Cardiac fibroblast (primary cell): ENCODE results near the gene C5orf58.

Source experiments
- DNase-seq, 2 donors: peaks; one replicate each; pipeline versions ENCODE4 v3.0.0 to v3.0.0-alpha.2; 2010; ENCODE audit warnings: low read depth in 2 of 2
- H3K4me3 ChIP-seq, 2 donors: replicated peaks in 1 of 2; 1 replicate in 1 of 2; 2 replicates in 1 of 2; pipeline ENCODE4 v1.5.1; 2011; ENCODE audit warnings: low read depth in 2 of 2, low read length in 2 of 2, mild to moderate bottlenecking in 2 of 2, moderate library complexity in 1 of 2
- TF ChIP-seq, protein P1 (sequence below): IDR thresholded peaks from one replicate; pipeline ENCODE4 v1.5.1; 2011; ENCODE audit warnings: low read depth, mild to moderate bottlenecking, low read length, inconsistent platforms

The C5orf58 gene

DNA sequence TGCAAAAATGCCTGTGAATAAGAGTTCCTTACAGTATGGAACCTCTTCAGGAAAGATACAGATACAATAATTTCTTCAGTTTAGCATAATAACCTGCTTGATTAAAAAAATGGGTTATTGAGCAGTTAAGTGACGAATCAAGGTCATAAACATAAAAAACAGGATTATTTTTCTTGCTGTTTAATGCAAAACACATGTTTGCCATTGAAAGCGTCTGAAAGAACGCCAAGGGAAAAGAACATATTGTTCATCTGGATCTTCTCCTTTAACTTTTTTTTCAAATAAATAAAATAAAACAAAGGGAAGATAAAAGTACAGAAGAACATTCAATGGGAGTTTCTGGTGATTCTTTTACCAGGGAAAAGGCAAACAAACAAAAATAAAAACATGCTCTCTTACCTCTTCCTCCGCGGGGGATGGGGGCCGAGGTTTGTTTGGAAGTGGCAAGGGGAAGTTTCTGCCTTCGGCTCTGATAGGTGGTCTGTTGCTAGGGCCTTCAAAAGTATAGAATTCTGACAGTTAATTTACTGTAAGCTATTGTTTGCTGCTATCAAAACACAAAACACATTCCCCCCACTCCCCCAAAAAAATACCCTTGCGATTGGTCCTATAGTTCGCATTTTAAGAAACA is 20.1 kb downstream of the C5orf58 start:
- no peak overlapping the region for H3K4me3 ChIP-seq
- TF ChIP-seq, protein P1, sequence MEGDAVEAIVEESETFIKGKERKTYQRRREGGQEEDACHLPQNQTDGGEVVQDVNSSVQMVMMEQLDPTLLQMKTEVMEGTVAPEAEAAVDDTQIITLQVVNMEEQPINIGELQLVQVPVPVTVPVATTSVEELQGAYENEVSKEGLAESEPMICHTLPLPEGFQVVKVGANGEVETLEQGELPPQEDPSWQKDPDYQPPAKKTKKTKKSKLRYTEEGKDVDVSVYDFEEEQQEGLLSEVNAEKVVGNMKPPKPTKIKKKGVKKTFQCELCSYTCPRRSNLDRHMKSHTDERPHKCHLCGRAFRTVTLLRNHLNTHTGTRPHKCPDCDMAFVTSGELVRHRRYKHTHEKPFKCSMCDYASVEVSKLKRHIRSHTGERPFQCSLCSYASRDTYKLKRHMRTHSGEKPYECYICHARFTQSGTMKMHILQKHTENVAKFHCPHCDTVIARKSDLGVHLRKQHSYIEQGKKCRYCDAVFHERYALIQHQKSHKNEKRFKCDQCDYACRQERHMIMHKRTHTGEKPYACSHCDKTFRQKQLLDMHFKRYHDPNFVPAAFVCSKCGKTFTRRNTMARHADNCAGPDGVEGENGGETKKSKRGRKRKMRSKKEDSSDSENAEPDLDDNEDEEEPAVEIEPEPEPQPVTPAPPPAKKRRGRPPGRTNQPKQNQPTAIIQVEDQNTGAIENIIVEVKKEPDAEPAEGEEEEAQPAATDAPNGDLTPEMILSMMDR = no peak
- no peak for DNase-seq

- DNase-seq = no peak
- no peak overlapping the region for H3K4me3 ChIP-seq
- TF ChIP-seq, protein P1 = no peak
These were observed 21.3 kb downstream of the C5orf58 start for GRCh38 chr5:170254056-170254455.

- H3K4me3 ChIP-seq = no peak overlapping the region
- DNase-seq = no peak
- TF ChIP-seq, protein P1 = no peak
These were observed 23.8 kb downstream of the C5orf58 start for GRCh38 chr5:170256571-170256970.

- no peak overlapping the region for H3K4me3 ChIP-seq
- TF ChIP-seq, protein P1 = no peak
- no peak for DNase-seq
These were observed 24.6 kb downstream of the C5orf58 start for GRCh38 chr5:170257370-170257769.

DNA sequence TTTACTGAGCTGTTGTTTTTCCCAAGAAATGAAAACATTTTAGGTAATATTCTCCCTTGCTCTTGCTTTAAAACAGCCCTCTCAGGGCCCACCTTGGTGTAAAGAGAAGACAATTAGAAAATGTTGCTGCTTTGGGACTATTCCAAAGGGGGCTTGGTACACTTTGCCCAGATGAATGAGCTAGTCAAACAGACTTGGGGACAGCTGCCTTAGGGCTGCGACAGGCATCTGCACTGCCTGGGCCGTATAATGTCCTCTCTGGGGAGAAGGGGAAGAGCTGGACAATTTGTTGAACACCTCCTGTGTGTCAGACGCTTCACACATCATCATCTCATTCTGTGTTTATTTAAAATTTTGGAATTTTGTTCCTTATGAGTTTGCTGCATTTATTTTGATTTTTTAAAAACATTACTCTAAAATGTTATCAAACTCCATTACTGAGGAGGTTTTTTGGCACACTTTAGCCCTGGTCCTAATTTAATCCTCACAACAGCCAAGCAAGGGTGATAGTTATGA is 28.8 kb downstream of the C5orf58 start:
- H3K4me3 ChIP-seq = no peak overlapping the region
- no peak for DNase-seq
- TF ChIP-seq, protein P1 = no peak

GRCh38 chr5:170262061-170263045 is 29.6 kb downstream of the C5orf58 start:
- TF ChIP-seq, protein P1 = no peak
- no peak overlapping the region for H3K4me3 ChIP-seq
- DNase-seq = no peak
